Posterior vena cava (tissue), 2 donors: ENCODE results near the gene HOXC4. TPM values are rescaled to one million over a fixed set of nuclear protein-coding genes. Genes with fewer than 3 reads are reported as not detected.

Experiments used
- DNase-seq: peaks from one replicate; pipeline ENCODE4 v3.0.0-alpha.2; 2020; ENCODE audit warnings: low spot score
- intact Hi-C, 2 donors: fragments of 100-400 bp; cut with DNase I; formaldehyde crosslinking; loops; one replicate each; pipeline versions ENCODE4 v1.14.1 to v1.14.2; 2022 to 2023
- long read RNA-seq, 2 donors: library from polyadenylated mRNA; unstranded; transcript quantifications; one replicate each; pipeline ENCODE4 v2.0.0, GENCODE V29; 2020 to 2021
- total RNA-seq, 2 donors: library from RNA; stranded (reverse); fragmentation: NEBNext Ultra II Directional; extraction: Animal tissue kit (Norgen Biotek cat#: 25700); gene quantifications; one replicate each; pipeline ENCODE4 v1.2.1, GENCODE V29; 2021
- donor health status: DM: yes; HTN: yes; CAD: no.
- donor health status: DM: yes; HTN: yes; CAD: no.

The HOXC4 gene
- total RNA-seq: 10 to 100 TPM; 17.1 to 19.4 TPM
- long read RNA-seq, donor 1, partial matches to known transcripts: 0 of 3 reads
- long read RNA-seq, donor 1, other reads (novel, unspliced or antisense): 1 of 3 reads
- long read RNA-seq, donor 2, partial matches to known transcripts: 0 of 1 reads
- long read RNA-seq, donor 2, other reads (novel, unspliced or antisense): 1 of 1 reads

DNA sequence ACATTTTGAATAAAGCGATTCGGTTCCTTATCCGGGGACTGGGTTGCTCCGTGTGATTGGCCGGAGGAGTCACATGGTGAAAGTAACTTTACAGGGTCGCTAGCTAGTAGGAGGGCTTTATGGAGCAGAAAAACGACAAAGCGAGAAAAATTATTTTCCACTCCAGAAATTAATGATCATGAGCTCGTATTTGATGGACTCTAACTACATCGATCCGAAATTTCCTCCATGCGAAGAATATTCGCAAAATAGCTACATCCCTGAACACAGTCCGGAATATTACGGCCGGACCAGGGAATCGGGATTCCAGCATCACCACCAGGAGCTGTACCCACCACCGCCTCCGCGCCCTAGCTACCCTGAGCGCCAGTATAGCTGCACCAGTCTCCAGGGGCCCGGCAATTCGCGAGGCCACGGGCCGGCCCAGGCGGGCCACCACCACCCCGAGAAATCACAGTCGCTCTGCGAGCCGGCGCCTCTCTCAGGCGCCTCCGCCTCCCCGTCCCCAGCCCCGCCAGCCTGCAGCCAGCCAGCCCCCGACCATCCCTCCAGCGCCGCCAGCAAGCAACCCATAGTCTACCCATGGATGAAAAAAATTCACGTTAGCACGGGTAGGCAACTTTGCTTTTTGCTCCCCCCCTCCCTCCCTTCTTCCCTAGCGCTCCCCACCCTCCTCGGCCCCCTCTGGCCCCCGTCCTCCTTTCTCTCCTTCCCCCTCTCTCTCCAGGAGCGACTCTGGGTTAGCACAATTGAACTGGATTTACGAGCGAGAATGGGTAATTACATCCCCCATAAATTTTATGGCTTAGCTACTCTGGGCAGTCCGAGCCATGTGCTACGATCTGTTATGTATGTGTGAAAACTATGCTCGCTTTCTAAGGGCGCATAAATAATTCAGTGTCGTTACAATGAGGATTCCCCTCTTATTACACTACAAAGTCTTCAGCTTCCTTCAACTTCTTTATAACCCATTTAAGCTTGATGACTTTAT lies at the start of gene HOXC4:
Gene HOXC4, plus strand, starts transcription at position 85 of the 991 bp plus-strand sequence. Its CDS starts 88 bp downstream, at position 173.
- DNase-seq: no peak
- intact Hi-C loops: no loop called here

GRCh38 chr12:54004063-54004840 lies 49.4 kb upstream of the HOXC4 start:
- intact Hi-C loops: loop anchor here in 1 of 2 donors (10.0 kb wide), 1 partner anchor 351 kb away; no protein-coding TSS in a partner anchor
- no peak for DNase-seq

- DNase-seq: no peak
- intact Hi-C loops: loop anchor here in 1 of 2 donors (5.0 to 10.0 kb wide), 2 partner anchors 197 to 350 kb away; no protein-coding TSS in a partner anchor
Observed at GRCh38 chr12:54004841-54005530, 48.6 kb upstream of the HOXC4 start.

GRCh38 chr12:54005531-54005852 lies 48.1 kb upstream of the HOXC4 start:
- intact Hi-C loops: loop anchor here in 1 of 2 donors (5.0 to 10.0 kb wide), 2 partner anchors 197 to 349 kb away; no protein-coding TSS in a partner anchor
- no peak for DNase-seq

DNA sequence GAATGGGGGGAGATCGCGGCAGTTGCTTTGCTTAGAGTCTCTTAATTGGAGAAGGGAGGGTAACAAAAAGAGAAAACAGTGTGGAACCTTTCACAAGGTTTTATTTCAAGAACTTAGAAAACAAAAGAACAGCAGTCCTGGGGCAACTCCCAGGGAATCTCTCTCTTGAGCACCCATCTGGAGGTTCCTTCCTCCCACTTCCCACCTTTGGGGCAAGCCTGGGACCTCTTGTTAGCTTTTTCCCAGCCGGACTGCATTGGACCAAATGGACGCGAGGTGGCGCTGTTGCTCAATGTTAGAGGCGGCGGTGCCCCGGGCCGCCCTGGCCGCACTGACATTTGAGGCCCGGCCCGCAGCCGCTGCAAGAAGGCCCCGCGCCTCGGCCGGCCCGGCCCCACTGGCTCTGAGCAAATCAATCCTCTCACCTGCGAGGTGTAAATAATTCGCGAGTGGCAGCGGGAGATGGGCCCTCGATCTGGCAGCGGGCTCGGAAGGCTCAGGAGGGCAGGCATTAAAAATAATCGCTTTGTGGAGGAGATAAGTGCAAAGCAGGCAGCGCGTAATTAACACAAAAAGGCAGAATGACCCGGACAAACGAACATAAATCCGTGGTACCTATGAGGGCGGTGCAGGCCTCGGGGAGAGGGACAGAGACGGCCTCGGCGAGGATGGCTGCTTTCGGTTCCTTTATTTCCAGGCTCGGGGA lies 47.6 kb upstream of the HOXC4 start:
- peak; percentile 97 for DNase-seq
- intact Hi-C loops: loop anchor here (1.0 to 10.0 kb wide), 6 partner anchors 21 to 349 kb away; partner anchors contain the start of gene HOXC10 (in 1 of the 2)

GRCh38 chr12:54006559-54007220 lies 46.9 kb upstream of the HOXC4 start:
- DNase-seq: no peak
- intact Hi-C loops: loop anchor here (1.0 to 10.0 kb wide), 6 partner anchors 20 to 348 kb away; partner anchors contain the start of gene HOXC10 (in 1 of the 2)

GRCh38 chr12:54007538-54008259 lies 45.9 kb upstream of the HOXC4 start:
- intact Hi-C loops: loop anchor here (2.0 to 10.0 kb wide), 5 partner anchors 19 to 347 kb away; no protein-coding TSS in a partner anchor
- no peak for DNase-seq

DNA sequence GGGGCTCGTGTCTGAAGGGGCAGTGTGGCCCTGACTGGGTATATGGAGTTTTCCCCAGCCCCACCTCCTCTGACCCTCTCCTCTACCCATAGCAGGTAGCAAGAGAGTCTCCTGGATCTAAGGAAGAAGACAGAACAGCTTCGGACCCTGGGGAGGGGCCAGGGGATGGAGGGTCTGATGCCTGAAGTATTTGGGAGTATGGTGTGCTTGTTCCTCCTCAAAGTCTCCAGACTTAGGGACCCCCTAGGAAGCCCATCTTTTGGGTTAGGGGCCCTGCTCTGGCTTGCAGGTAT lies 45.4 kb upstream of the HOXC4 start:
- intact Hi-C loops: loop anchor here in 1 of 2 donors (5.0 to 10.0 kb wide), 2 partner anchors 194 to 347 kb away; no protein-coding TSS in a partner anchor

GRCh38 chr12:54009171-54010052 lies 44.2 kb upstream of the HOXC4 start:
- no peak for DNase-seq
- intact Hi-C loops: loop anchor here in 1 of 2 donors (5.0 to 10.0 kb wide), 2 partner anchors 193 to 345 kb away; no protein-coding TSS in a partner anchor

More for the DNA sequence above, 45.4 kb upstream of the HOXC4 start:
- DNase-seq: no peak

GRCh38 chr12:54010053-54010971 lies 43.3 kb upstream of the HOXC4 start:
- DNase-seq: no peak
- intact Hi-C loops: no loop called here

DNA sequence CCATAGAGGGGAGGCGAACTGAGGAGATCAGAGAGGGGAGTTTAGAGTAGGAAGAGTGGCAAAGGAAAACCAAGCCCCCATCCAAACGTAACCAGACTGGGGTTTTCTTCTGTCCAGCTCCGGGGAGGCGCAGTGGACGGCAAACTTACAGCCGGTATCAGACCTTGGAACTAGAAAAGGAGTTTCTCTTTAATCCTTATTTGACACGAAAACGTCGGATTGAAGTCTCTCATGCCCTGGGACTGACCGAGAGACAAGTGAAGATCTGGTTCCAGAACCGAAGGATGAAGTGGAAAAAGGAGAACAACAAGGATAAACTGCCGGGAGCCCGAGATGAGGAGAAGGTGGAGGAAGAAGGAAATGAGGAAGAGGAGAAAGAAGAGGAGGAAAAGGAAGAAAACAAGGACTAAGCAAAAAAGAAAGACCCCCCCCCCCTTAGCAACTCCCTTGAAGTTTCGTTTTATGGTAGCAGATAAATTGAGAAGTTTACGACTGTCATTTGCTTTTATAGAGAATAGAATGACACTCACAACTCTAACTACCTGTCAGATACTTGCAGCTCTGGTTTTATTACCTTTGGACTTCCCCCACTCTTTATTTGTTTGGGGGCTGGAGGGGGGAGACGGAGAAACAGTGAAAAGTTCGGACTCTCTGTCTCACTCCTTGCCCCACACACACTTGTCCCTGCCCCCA lies 42.5 kb upstream of the HOXC4 start:
- no peak for DNase-seq
- intact Hi-C loops: no loop called here

- intact Hi-C loops: no loop called here
- no peak for DNase-seq
Observed at GRCh38 chr12:54011665-54012532, 41.7 kb upstream of the HOXC4 start.

GRCh38 chr12:54012631-54013409 lies 40.8 kb upstream of the HOXC4 start:
- DNase-seq: no peak
- intact Hi-C loops: no loop called here
